ENCODE data around the gene NTN1. TPM values are rescaled to one million over a fixed set of nuclear protein-coding genes. Genes with fewer than 3 reads are reported as not detected.
"Not testable (repeated sequence)": the region's sequence is repeated elsewhere in the genome, so short reads cannot be mapped to it uniquely, and the experiment has no call there.

NTN1 gene
- total and polyA plus RNA-seq, 2 donors = 2.0 to 2.4 TPM

DNA sequence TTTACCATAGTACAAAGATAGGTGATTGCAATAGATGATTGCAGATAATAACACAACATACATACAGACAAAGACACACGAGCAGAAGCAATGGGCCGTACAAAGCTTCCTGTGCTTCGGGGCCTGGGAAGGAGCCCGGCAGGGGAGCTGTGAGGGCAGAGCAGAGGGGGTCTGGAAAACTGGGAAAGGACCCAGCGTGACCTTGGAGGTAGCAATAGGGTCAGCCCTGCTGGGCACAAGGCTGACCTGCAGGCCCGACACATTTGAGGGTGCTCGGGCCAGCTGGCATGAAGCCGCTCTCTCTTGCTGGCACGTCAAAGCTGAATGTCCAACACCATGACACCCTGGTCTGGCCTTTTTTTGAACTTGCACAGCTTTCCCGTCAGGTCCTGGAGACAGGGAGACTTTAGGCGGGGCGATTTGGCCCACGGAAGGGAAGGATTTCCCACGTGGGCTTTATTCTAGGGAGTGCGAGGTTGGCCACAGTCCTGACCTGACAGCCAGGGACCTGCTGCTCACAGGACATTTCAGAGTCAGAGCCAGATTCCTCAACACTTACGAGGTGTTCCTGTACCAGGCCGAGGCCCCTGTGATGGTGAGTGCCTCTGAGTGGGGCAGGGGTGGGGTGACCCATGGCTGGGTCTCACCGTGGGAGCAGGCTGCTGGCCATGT lies 83.2 kb downstream of the NTN1 start:
- Histone ChIP-seq H3K27ac (ENCODE audit: low read depth in 1 of 2, low read length in 1 of 2) (no peak overlapping the region), H3K27me3 (ENCODE audit: control insufficient read depth in 2 of 2, insufficient read depth in 1 of 2, low read length in 1 of 2) (peaks cover 0 to 2% of the 10 kb centered on the region in 2 donors), H3K36me3 (ENCODE audit: control insufficient read depth in 2 of 2, insufficient read depth in 2 of 2, low read length in 1 of 2) (no peaks in the 10 kb centered on the region), H3K4me1 (ENCODE audit: control insufficient read depth in 2 of 2, insufficient read depth in 2 of 2, low read length in 2 of 2) (no peaks in the 10 kb centered on the region), H3K4me3 (ENCODE audit: low read length in 2 of 2) (no peak overlapping the region), H3K9me3 (ENCODE audit: control insufficient read depth in 2 of 2, insufficient read depth in 1 of 2, low read length in 1 of 2) (no peaks in the 10 kb centered on the region)
- DNase-seq (ENCODE audit: low read depth in 6 of 9, low spot score in 9 of 9) = no peak
- 93% methylated on average over 18 of the region's 18 CpGs for WGBS

DNA sequence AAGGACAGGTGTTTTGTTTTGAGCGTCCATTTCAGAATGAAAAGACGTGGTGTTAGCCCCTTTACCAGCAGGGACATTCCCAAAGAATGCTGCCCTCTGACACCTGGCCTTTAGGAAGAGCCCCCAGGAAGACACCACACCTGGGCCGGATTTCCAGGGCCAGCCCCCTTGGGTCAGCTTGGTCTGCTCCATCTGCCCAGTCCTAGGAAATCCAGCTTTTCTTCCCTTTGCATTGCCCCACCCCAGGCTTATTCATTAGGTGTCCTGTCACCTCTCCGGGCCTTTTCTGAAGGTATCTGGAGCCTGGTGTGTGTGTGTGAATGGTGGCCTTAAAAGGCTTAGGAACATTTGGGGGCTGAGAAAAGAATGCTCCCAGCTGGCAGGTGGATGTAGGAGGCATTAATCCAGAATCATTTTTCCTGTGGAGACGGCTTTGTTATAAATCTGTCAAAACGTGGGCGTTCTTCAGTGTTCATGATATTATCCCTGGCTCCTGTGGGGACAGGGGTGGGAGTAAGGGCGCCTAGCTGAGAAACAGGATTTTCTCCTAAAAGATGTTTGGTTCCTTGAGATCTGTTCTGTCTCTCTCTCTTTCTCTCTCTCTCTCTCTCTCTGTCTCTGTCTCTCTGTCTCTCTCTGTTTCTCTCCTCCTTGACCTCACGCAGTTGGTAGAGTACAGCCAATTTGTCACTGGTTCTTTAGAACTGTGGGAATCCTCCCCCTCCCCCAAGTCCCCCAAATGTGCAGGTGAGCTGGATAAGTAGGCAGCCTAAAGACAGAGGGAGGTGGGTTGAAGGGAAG lies 84.0 kb downstream of the NTN1 start:
- WGBS = 88% methylated on average over 9 of the region's 9 CpGs
- Histone ChIP-seq H3K27me3 (ENCODE audit: control insufficient read depth in 2 of 2, insufficient read depth in 1 of 2, low read length in 1 of 2) (peaks cover 0 to 2% of the 10 kb centered on the region in 2 donors), H3K9me3 (ENCODE audit: control insufficient read depth in 2 of 2, insufficient read depth in 1 of 2, low read length in 1 of 2) (no peaks in the 10 kb centered on the region), H3K4me1 (ENCODE audit: control insufficient read depth in 2 of 2, insufficient read depth in 2 of 2, low read length in 2 of 2) (no peaks in the 10 kb centered on the region), H3K36me3 (ENCODE audit: control insufficient read depth in 2 of 2, insufficient read depth in 2 of 2, low read length in 1 of 2) (no peaks in the 10 kb centered on the region), H3K4me3 (ENCODE audit: low read length in 2 of 2) (no peak overlapping the region), H3K27ac (ENCODE audit: low read depth in 1 of 2, low read length in 1 of 2) (no peak overlapping the region)
- no peak for DNase-seq (ENCODE audit: low read depth in 6 of 9, low spot score in 9 of 9)

- WGBS = 91% methylated on average over 9 of the region's 9 CpGs
- H3K27me3 ChIP-seq (ENCODE audit: control insufficient read depth in 2 of 2, insufficient read depth in 1 of 2, low read length in 1 of 2); H3K4me3 ChIP-seq (ENCODE audit: low read length in 2 of 2); H3K36me3 ChIP-seq (ENCODE audit: control insufficient read depth in 2 of 2, insufficient read depth in 2 of 2, low read length in 1 of 2); DNase-seq (ENCODE audit: low read depth in 6 of 9, low spot score in 9 of 9); H3K4me1 ChIP-seq (ENCODE audit: control insufficient read depth in 2 of 2, insufficient read depth in 2 of 2, low read length in 2 of 2); H3K27ac ChIP-seq (ENCODE audit: low read depth in 1 of 2, low read length in 1 of 2); H3K9me3 ChIP-seq (ENCODE audit: control insufficient read depth in 2 of 2, insufficient read depth in 1 of 2, low read length in 1 of 2): not testable (repeated sequence)
Observed at GRCh38 chr17:9106278-9106677, 85.0 kb downstream of the NTN1 start.

- H3K4me3 ChIP-seq (ENCODE audit: low read length in 2 of 2) = no peak overlapping the region
- no peak overlapping the region for H3K27ac ChIP-seq (ENCODE audit: low read depth in 1 of 2, low read length in 1 of 2)
- 97% methylated on average over 4 of the region's 4 CpGs for WGBS
- no peak for DNase-seq (ENCODE audit: low read depth in 6 of 9, low spot score in 9 of 9)
- H3K9me3 ChIP-seq (ENCODE audit: control insufficient read depth in 2 of 2, insufficient read depth in 1 of 2, low read length in 1 of 2) = no peaks in the 10 kb centered on the region
- H3K36me3 ChIP-seq (ENCODE audit: control insufficient read depth in 2 of 2, insufficient read depth in 2 of 2, low read length in 1 of 2) = no peaks in the 10 kb centered on the region
- peaks cover 0 to 2% of the 10 kb centered on the region in 2 donors for H3K27me3 ChIP-seq (ENCODE audit: control insufficient read depth in 2 of 2, insufficient read depth in 1 of 2, low read length in 1 of 2)
- no peaks in the 10 kb centered on the region for H3K4me1 ChIP-seq (ENCODE audit: control insufficient read depth in 2 of 2, insufficient read depth in 2 of 2, low read length in 2 of 2)
Observed at GRCh38 chr17:9107527-9107926, 86.2 kb downstream of the NTN1 start.

GRCh38 chr17:9108146-9108545 lies 86.8 kb downstream of the NTN1 start:
- no peaks in the 10 kb centered on the region for H3K36me3 ChIP-seq (ENCODE audit: control insufficient read depth in 2 of 2, insufficient read depth in 2 of 2, low read length in 1 of 2)
- no peak overlapping the region for H3K27ac ChIP-seq (ENCODE audit: low read depth in 1 of 2, low read length in 1 of 2)
- peaks cover 0 to 2% of the 10 kb centered on the region in 2 donors for H3K27me3 ChIP-seq (ENCODE audit: control insufficient read depth in 2 of 2, insufficient read depth in 1 of 2, low read length in 1 of 2)
- no peak overlapping the region for H3K4me3 ChIP-seq (ENCODE audit: low read length in 2 of 2)
- WGBS = 57% methylated on average over 6 of the region's 6 CpGs
- H3K4me1 ChIP-seq (ENCODE audit: control insufficient read depth in 2 of 2, insufficient read depth in 2 of 2, low read length in 2 of 2) = no peaks in the 10 kb centered on the region
- peak in 1 of 9 donors; percentile 26 for DNase-seq (ENCODE audit: low read depth in 6 of 9, low spot score in 9 of 9)
- H3K9me3 ChIP-seq (ENCODE audit: control insufficient read depth in 2 of 2, insufficient read depth in 1 of 2, low read length in 1 of 2) = no peaks in the 10 kb centered on the region

- Histone ChIP-seq H3K9me3 (ENCODE audit: control insufficient read depth in 2 of 2, insufficient read depth in 1 of 2, low read length in 1 of 2) (no peaks in the 10 kb centered on the region), H3K27me3 (ENCODE audit: control insufficient read depth in 2 of 2, insufficient read depth in 1 of 2, low read length in 1 of 2) (peaks cover 0 to under 1% of the 10 kb centered on the region in 2 donors), H3K4me1 (ENCODE audit: control insufficient read depth in 2 of 2, insufficient read depth in 2 of 2, low read length in 2 of 2) (peaks cover under 1 to 3% of the 10 kb centered on the region in 2 donors), H3K4me3 (ENCODE audit: low read length in 2 of 2) (no peak overlapping the region), H3K36me3 (ENCODE audit: control insufficient read depth in 2 of 2, insufficient read depth in 2 of 2, low read length in 1 of 2) (no peaks in the 10 kb centered on the region), H3K27ac (ENCODE audit: low read depth in 1 of 2, low read length in 1 of 2) (no peak overlapping the region)
- WGBS = 97% methylated on average over 4 of the region's 4 CpGs
- DNase-seq (ENCODE audit: low read depth in 6 of 9, low spot score in 9 of 9) = no peak
Observed at GRCh38 chr17:9109933-9110332, 88.6 kb downstream of the NTN1 start.

- H3K27me3 ChIP-seq (ENCODE audit: control insufficient read depth in 2 of 2, insufficient read depth in 1 of 2, low read length in 1 of 2) = peaks cover 0 to 3% of the 10 kb centered on the region in 2 donors
- H3K4me1 ChIP-seq (ENCODE audit: control insufficient read depth in 2 of 2, insufficient read depth in 2 of 2, low read length in 2 of 2) = peaks cover 5 to 8% of the 10 kb centered on the region in 2 donors
- H3K36me3 ChIP-seq (ENCODE audit: control insufficient read depth in 2 of 2, insufficient read depth in 2 of 2, low read length in 1 of 2) = no peaks in the 10 kb centered on the region
- H3K4me3 ChIP-seq (ENCODE audit: low read length in 2 of 2) = no peak overlapping the region
- DNase-seq (ENCODE audit: low read depth in 6 of 9, low spot score in 9 of 9) = no peak
- 98% methylated on average over 7 of the region's 7 CpGs for WGBS
- H3K9me3 ChIP-seq (ENCODE audit: control insufficient read depth in 2 of 2, insufficient read depth in 1 of 2, low read length in 1 of 2) = no peaks in the 10 kb centered on the region
- H3K27ac ChIP-seq (ENCODE audit: low read depth in 1 of 2, low read length in 1 of 2) = no peak overlapping the region
Observed at GRCh38 chr17:9110501-9110900, 89.2 kb downstream of the NTN1 start.

DNA sequence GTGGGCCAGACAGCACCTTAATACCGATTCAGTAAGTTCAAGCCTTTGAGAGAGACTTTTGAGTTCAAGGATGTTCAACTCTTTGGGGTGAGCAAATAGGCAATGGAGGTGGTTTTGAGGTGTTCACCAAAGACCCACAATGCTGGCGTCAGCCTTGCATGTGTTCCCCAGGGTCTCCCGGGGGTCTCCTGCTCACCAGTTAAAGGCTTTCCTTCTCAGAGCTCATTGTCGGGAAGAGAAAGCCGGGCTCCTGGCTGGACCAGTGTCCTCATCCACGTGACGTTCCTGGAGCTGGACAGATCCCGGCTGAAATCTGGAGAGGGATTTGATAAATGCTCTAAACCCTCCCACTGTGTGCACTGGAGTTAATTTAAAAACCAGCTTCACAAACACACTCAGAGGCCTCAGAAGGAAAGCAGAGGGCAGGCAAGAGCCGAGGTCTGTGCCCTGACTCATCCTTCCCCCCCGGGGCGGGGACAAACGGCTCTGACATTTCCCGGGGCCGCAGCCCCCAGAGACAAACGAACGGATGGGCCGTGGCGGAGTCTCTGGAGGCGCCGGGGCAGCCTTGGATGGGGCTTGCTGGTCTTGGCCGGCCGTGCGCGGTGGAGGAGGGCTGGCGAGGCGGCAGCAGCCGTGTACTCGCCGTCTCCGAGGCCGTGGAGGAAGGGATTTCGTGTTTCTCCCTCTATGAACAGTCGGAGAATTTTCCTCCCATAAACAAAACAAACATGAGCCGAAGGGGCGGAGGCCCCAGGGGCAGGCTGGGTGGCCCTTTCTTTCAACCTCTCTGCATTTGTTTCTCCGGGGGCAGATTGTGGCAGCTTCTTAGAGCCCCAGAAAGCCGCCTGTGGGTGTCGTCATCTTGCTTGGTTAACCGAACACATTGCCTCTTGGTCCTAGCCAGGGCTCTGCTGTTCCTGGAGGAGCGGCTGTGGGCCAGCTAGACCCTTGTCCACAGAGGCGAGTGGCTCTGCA lies 94.2 kb downstream of the NTN1 start:
- peaks cover 0 to 8% of the 10 kb centered on the region in 2 donors for H3K27me3 ChIP-seq (ENCODE audit: control insufficient read depth in 2 of 2, insufficient read depth in 1 of 2, low read length in 1 of 2)
- no peaks in the 10 kb centered on the region for H3K36me3 ChIP-seq (ENCODE audit: control insufficient read depth in 2 of 2, insufficient read depth in 2 of 2, low read length in 1 of 2)
- H3K4me1 ChIP-seq (ENCODE audit: control insufficient read depth in 2 of 2, insufficient read depth in 2 of 2, low read length in 2 of 2) = peaks cover 9 to 17% of the 10 kb centered on the region in 2 donors
- no peaks in the 10 kb centered on the region for H3K9me3 ChIP-seq (ENCODE audit: control insufficient read depth in 2 of 2, insufficient read depth in 1 of 2, low read length in 1 of 2)
- peak overlapping the region; percentile 49 to 51 for H3K4me3 ChIP-seq (ENCODE audit: low read length in 2 of 2)
- WGBS = 39% methylated on average over 41 of the region's 41 CpGs
- peak; percentile 32 to 93 (median 68) for DNase-seq (ENCODE audit: low read depth in 6 of 9, low spot score in 9 of 9)
- H3K27ac ChIP-seq (ENCODE audit: low read depth in 1 of 2, low read length in 1 of 2) = peak overlapping the region; percentile 73 to 75

Data from thymus (tissue), 11 donors.